ENCODE results near the gene GATAD2A.

Gene GATAD2A

GRCh38 chr19:19418555-19419260 is 13.2 kb downstream of the GATAD2A start:
- ChIA-PET POLR2A (interaction anchor here (1.0 kb wide), 1 partner anchor 13 kb away, joined by 5 read pairs; the partner anchor contains the start of gene GATAD2A), CTCF (interaction anchor here (0.7 to 1.7 kb wide), 2 partner anchors 8 kb away, joined by 3 to 5 read pairs; no protein-coding TSS in a partner anchor)
- no peak overlapping the region for H3K4me3 ChIP-seq (ENCODE audit: low read depth, low read length)
- TF ChIP-seq, protein P1, sequence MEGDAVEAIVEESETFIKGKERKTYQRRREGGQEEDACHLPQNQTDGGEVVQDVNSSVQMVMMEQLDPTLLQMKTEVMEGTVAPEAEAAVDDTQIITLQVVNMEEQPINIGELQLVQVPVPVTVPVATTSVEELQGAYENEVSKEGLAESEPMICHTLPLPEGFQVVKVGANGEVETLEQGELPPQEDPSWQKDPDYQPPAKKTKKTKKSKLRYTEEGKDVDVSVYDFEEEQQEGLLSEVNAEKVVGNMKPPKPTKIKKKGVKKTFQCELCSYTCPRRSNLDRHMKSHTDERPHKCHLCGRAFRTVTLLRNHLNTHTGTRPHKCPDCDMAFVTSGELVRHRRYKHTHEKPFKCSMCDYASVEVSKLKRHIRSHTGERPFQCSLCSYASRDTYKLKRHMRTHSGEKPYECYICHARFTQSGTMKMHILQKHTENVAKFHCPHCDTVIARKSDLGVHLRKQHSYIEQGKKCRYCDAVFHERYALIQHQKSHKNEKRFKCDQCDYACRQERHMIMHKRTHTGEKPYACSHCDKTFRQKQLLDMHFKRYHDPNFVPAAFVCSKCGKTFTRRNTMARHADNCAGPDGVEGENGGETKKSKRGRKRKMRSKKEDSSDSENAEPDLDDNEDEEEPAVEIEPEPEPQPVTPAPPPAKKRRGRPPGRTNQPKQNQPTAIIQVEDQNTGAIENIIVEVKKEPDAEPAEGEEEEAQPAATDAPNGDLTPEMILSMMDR (IDR thresholded peaks at IDR 0.05; ENCODE audit: insufficient read depth, low read length, missing control alignments): no peak
- no peak for DNase-seq (ENCODE audit: low read depth, low spot score)

DNA sequence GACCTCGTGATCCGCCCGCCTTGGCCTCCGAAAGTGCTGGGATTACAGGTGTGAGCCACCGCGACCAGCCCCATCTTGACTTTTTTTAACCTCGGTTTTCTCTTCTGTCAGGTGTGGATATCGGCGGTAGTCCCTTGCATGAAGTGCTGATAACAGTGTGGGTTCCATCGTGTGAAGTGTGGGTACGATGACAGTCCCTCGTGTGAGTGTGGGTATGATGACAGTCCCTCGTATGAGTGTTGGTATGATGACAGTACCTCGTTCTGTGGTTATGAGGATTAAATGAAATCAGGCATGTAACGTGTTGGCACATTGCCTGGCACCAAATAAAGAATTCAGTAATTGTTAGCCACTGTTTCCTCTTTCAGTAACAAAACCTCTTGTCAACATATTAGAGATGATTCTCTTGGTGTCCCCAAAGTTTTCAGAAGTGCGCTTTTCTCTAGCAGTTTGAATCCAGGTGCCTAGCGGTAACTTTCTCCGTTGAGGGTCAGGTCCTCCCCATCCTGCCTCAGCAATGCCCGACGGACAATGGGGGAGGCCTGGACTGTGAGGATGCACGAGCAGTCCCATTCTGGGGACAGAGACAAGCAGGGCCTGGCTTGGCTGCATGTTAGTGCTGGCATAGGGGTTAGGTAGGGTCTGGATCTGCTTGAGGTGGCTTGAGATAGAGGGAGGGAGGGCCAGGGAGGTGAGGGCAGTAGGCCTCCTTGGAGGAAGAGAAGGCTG is 15.3 kb downstream of the GATAD2A start:
- ChIA-PET CTCF (no interaction called here), POLR2A (no interaction called here)
- TF ChIP-seq, protein P1 (IDR thresholded peaks at IDR 0.05; ENCODE audit: insufficient read depth, low read length, missing control alignments): no peak

GRCh38 chr19:19421299-19421696 is 15.8 kb downstream of the GATAD2A start:
- CTCF ChIA-PET: no interaction called here
- POLR2A ChIA-PET: no interaction called here
- TF ChIP-seq, protein P1 (IDR thresholded peaks at IDR 0.05; ENCODE audit: insufficient read depth, low read length, missing control alignments): no peak
- no peak for DNase-seq (ENCODE audit: low read depth, low spot score)
- no peak overlapping the region for H3K4me3 ChIP-seq (ENCODE audit: low read depth, low read length)

More for the DNA sequence above, 15.3 kb downstream of the GATAD2A start:
- no peak overlapping the region for H3K4me3 ChIP-seq (ENCODE audit: low read depth, low read length)
- DNase-seq (ENCODE audit: low read depth, low spot score): no peak

DNA sequence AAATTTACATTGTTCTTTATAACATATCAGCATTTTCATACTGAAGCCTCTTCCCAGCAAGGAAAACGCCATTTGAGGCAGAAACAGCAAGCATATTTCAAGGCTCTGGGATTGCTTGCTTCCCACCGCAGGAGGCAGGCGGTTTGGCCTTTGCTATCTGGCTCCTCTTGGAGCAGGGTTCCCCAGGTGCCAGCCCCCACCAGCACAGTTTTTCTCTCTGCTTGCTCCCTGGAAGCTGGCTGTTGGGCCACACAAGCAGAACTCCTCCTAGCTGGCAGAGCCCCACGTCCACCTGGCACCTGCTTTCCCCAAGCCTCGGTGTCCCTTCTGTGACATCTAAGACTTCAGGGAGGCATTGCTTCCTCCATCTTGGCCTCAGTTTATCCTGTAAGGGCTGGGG is 16.7 kb downstream of the GATAD2A start:
- POLR2A ChIA-PET: no interaction called here
- no peak overlapping the region for H3K4me3 ChIP-seq (ENCODE audit: low read depth, low read length)
- CTCF ChIA-PET: no interaction called here
- DNase-seq (ENCODE audit: low read depth, low spot score): no peak
- TF ChIP-seq, protein P1 (IDR thresholded peaks at IDR 0.05; ENCODE audit: insufficient read depth, low read length, missing control alignments): no peak

- TF ChIP-seq, protein P1 (IDR thresholded peaks at IDR 0.05; ENCODE audit: insufficient read depth, low read length, missing control alignments): no peak
- DNase-seq (ENCODE audit: low read depth, low spot score): no peak
- ChIA-PET CTCF (no interaction called here), POLR2A (no interaction called here)
- H3K4me3 ChIP-seq (ENCODE audit: low read depth, low read length): no peak overlapping the region
Measured at GRCh38 chr19:19423322-19423721, 17.8 kb downstream of the GATAD2A start.

DNA sequence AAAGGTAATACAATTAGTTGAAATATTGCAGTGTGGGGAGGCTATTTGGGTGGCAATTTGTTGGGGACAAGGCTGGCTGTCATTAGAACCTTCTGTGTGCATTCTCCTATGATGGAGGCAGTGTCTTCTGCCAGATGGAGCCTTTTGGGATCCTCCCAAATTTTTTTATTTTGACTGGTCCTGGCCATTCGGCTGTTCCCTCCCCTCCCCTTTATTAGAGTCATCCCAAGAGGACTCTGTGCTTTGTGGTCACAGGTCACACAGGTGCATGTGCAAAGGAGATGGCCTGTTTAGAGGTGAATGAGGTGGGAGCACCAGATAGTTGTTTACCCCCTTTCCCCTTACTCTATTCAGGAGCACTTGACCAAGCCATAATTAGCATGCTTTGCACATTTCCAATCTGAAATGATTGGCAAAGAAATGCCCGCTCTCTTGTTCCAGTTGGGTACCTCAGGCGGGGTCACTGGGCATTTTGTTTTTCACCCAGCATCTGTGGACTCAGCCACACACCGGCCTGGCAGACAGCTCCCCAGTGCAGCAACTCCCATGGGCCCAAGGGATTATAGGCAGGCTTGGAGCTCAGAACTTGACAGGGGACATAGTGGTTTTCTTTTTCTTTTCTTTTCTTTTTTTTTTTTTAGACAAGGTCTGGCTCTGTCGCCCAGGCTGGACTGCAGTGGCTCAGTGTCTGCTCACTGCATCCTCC is 19.8 kb downstream of the GATAD2A start:
- CTCF ChIA-PET: no interaction called here
- no peak overlapping the region for H3K4me3 ChIP-seq (ENCODE audit: low read depth, low read length)
- POLR2A ChIA-PET: no interaction called here
- TF ChIP-seq, protein P1 (IDR thresholded peaks at IDR 0.05; ENCODE audit: insufficient read depth, low read length, missing control alignments): no peak
- DNase-seq (ENCODE audit: low read depth, low spot score): no peak

Measured in AG04449 (cell line).